NCI-H510A (cell line): ENCODE results near the gene ME1.

Source experiments
- DNase-seq: peaks from one replicate; lab custom pipeline; 2025; lab: John Stamatoyannopoulos, UW

ME1 gene

DNA sequence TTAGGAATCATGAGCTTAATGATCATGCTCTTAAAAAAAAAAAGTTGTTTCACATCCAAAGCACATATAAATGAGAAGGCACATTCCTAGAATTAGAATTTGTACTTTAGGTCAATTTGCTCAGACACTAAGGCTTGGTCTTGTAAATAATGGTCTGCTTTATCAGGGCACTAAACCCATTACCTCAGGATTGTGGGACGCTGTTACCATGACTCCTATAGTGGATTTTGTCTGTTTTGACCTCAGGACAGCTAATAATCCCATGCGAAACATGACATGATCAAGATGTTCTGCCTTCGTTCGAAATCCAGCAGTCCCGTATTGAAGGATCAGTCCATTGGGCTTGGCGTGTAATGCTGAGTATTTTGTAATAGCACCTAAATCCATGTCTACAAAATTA lies 240.2 kb downstream of the ME1 start:
- DNase-seq = no peak

GRCh38 chr6:83188501-83188900 lies 242.3 kb downstream of the ME1 start:
- DNase-seq = no peak

GRCh38 chr6:83185096-83185495 lies 245.8 kb downstream of the ME1 start:
- no peak for DNase-seq

DNA sequence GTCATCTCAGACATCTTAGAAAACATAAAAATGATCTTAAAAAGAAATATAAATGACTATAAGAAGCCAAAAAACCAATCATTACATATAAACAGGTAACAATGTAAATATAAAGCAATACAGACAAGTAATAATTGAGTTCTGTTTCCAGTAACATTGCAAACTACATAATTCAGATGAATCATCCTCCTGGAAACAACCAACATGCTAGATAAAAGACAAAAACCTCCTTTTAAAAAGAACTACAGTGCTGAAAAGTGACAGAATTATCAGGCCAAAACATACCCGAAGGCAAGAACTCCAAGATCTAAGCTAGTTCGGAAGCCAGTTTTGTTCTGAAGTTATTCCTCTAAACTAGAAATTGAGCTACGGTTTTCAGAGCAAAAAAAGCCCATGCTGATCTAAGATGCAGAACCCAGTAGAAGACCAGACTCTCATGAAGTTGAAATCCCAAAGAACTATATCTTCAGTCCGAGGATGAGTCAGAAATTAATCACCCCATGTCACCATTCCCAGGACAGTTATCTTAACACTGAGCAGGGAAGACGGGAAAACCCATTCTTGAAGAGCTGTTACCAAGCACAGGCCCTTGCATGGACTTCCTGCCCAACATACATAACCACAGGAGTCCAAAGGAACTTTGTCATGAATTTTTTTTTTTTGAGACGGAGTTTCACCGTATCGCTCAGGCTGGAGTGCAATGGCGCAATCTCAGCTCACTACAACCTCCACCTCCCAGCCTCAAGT lies 247.6 kb downstream of the ME1 start:
- DNase-seq = no peak

DNA sequence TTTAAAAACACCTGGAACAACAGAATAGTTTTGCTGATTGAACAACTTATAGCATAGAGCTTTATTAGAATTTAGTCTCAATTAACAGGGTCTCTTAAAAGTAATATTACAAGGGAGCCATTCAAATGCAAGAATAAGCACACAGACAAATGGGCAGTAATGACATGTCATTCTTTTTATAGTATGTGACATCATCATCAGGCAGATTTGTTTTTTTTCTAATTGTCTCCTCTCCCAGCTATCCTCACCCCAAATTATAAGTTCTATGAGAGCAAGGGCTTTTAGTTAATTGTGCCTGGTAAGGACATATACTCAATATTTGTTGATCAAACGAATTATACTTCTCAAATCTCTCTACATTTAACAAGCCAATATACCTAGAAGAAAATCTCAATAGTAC lies 248.7 kb downstream of the ME1 start:
- DNase-seq = no peak

GRCh38 chr6:83180426-83180950 lies 250.4 kb downstream of the ME1 start:
- no peak for DNase-seq

DNA sequence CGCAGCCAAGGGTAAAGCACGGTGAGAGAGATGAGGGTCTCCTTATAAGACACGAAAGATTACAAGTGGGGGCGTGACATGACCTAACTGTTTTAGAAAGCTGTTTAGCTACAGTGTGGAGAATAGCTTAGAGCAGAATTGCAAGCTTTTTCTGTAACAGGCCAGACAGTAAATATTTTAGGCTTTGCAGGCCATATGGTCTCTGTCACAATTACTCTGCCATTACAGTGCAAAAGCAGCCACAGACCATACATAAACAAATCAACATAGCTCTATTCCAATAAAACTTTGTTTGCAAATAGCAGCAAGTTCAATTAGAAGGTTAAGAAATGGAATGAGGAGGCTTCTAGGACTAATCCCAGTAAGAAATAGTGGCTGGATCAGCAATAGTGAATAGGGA lies 254.6 kb downstream of the ME1 start:
- DNase-seq = no peak

DNA sequence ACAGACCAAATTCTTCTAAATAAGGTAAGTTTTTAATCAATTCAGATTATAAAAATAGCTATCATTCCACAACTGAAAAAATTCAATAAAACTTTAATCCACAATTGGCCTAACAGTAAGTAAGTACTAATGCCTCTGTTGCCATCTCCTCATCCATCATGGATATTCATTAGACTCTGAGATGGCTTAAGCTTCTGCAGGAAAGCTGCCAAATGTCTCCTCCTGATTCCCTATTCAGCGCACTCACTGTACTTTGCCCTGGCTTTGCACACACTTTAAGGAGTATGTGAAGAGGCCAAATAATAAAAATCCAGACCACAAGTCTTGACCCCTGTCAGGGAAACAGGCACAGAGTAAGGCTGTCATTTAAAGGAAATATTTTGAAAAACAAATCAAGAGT lies 261.3 kb downstream of the ME1 start:
- DNase-seq = no peak

DNA sequence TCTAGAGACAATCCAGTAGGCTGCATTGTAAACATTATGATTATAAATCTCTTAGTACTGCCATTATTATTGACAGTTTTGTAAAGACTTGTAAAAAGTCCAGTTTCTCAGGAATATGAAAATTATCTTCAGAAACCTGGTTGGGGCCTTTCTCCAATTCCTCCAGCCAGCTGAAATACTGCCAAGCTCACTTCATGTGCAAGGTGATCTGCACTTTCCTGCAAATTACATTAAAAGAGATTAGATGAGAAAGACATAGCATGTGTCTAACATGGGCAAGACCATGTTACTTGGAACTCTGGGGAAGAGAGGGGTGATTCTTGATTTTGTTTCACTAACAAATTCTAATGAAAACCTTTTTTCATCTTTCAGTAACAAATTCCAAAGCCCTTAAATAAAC lies 261.7 kb downstream of the ME1 start:
- no peak for DNase-seq

DNA sequence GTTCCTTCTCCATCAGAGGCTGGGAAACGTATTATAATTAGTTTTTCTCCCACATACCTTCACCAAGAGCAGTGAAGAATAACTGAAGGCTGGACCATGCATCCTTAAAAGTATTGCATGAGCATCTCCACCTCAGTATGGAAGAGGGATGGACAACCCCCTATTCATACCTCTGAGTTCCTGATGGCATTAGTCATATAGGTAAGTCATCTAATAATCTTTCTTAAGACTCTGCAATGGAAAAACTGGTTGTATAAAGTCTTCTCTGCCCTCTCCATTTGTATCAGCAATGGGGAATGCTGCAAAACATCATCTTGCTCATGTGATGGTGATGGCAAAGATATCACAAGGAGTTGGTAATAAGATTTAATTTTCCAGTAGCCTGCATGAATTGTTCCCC lies 262.3 kb downstream of the ME1 start:
- no peak for DNase-seq

DNA sequence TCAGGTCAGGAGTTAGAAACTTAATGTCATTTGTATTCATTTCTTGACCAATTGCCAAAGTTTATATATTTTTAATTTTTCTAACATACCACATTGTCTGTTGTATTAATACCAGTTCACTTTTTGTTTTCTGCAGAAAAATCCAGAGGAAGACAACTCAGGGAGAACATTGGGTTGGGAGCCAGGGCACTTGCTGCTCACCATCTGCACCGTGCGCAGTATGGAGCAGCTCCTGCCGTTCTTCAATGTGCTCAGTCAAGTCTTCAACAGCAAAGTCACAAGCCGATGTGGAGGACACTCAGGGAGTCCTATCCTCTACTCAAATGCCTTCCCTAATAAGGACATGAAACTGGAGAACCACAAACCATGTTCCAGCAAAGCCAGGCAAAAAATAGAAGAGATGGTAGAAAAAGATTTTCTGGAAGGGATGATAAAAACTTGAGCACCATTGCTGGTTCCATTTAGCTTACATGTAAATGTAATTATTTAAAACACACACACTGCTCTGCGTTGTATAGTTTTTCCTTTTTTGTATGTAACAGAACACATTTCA lies 263.0 kb downstream of the ME1 start:
- DNase-seq = no peak
